ENCODE results near the gene IFNLR1.
A peak's percentile ranks its signal among the peaks of the same experiment; 100 is the strongest.

GRCh38 chr1:24186993-24187790 lies at the start of gene IFNLR1:
- TF ChIP-seq YY1 (IDR thresholded peaks at IDR 0.05; ENCODE audit: low read depth) (peak; percentile 59), REST (IDR thresholded peaks at IDR 0.05; ENCODE audit: low read depth) (no peak), TAF1 (IDR thresholded peaks at IDR 0.05; ENCODE audit: low read depth) (0 out of 2 replicates have a peak, but pooled peaks have one; percentile 21), CREB1 (IDR thresholded peaks at IDR 0.05; ENCODE audit: low read depth) (no peak), RAD21 (IDR thresholded peaks at IDR 0.05; ENCODE audit: low read depth) (no peak), MAX (IDR thresholded peaks at IDR 0.05) (peak; percentile 38; the same call in 1 of the 2 replicates)
